ENCODE measurements around the gene SLC23A3.
A peak's percentile ranks its signal among the peaks of the same experiment; 100 is the strongest.

Gene SLC23A3

DNA sequence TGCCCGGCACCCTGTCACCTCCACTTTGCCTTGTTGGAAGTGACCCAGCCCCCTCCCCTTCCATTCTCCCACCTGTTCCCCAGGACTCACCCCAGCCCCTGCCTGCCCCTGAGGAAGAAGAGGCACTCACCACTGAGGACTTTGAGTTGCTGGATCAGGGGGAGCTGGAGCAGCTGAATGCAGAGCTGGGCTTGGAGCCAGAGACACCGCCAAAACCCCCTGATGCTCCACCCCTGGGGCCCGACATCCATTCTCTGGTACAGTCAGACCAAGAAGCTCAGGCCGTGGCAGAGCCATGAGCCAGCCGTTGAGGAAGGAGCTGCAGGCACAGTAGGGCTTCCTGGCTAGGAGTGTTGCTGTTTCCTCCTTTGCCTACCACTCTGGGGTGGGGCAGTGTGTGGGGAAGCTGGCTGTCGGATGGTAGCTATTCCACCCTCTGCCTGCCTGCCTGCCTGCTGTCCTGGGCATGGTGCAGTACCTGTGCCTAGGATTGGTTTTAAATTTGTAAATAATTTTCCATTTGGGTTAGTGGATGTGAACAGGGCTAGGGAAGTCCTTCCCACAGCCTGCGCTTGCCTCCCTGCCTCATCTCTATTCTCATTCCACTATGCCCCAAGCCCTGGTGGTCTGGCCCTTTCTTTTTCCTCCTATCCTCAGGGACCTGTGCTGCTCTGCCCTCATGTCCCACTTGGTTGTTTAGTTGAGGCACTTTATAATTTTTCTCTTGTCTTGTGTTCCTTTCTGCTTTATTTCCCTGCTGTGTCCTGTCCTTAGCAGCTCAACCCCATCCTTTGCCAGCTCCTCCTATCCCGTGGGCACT is 12.7 kb upstream of the SLC23A3 start:
- DNase-seq (ENCODE audit: extremely low spot score) = no peak
- no peak for TF ChIP-seq HDGF (IDR thresholded peaks at IDR 0.05; ENCODE audit: borderline replicate concordance)
- TF ChIP-seq FOXA1 (IDR thresholded peaks at IDR 0.05) = no peak
- TF ChIP-seq LEF1 (IDR thresholded peaks at IDR 0.05; ENCODE audit: borderline replicate concordance) = no peak
- no peak for TF ChIP-seq ARNT (IDR thresholded peaks at IDR 0.05)
- CTCF ChIA-PET = no interaction called here
- POLR2A ChIA-PET = no interaction called here

DNA sequence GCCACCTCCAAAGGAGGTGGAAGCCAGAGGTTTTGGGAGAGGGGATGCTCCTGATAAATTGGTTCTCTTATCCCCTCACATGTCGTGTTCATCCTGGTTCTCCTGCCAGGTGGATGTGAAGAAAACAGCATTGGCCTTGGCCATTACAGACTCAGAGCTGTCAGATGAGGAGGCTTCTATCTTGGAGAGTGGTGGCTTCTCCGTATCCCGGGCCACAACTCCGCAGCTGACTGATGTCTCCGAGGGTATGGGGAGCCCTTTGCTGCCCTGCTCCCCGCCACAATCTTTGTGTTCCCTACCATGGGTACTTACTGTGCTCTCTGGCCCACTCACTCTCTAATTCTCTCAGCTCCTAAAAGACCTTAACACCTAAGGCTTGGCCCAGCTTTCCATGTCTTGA is 11.7 kb upstream of the SLC23A3 start:
- DNase-seq (ENCODE audit: extremely low spot score) = no peak
- POLR2A ChIA-PET = no interaction called here
- TF ChIP-seq NFRKB (IDR thresholded peaks at IDR 0.05) (no peak), SP1 (IDR thresholded peaks at IDR 0.05) (no peak), TARDBP (IDR thresholded peaks at IDR 0.05) (no peak), L3MBTL2 (conservative IDR thresholded peaks at IDR 0.05) (no peak), FOXM1 (IDR thresholded peaks at IDR 0.05; ENCODE audit: borderline replicate concordance) (no peak), ELF4 (IDR thresholded peaks at IDR 0.05) (no peak), HDGF (IDR thresholded peaks at IDR 0.05; ENCODE audit: borderline replicate concordance) (no peak), ZNF384 (IDR thresholded peaks at IDR 0.05) (no peak), BHLHE40 (IDR thresholded peaks at IDR 0.05; ENCODE audit: borderline replicate concordance) (no peak), ARNT (IDR thresholded peaks at IDR 0.05) (no peak), FOXA1 (IDR thresholded peaks at IDR 0.05) (no peak), CTBP1 (IDR thresholded peaks at IDR 0.05; ENCODE audit: borderline replicate concordance) (no peak), LEF1 (IDR thresholded peaks at IDR 0.05; ENCODE audit: borderline replicate concordance) (no peak), FOXK2 (IDR thresholded peaks at IDR 0.05) (no peak), SUZ12 (IDR thresholded peaks at IDR 0.05) (no peak)
- TF ChIP-seq, protein P1, sequence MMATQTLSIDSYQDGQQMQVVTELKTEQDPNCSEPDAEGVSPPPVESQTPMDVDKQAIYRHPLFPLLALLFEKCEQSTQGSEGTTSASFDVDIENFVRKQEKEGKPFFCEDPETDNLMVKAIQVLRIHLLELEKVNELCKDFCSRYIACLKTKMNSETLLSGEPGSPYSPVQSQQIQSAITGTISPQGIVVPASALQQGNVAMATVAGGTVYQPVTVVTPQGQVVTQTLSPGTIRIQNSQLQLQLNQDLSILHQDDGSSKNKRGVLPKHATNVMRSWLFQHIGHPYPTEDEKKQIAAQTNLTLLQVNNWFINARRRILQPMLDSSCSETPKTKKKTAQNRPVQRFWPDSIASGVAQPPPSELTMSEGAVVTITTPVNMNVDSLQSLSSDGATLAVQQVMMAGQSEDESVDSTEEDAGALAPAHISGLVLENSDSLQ (IDR thresholded peaks at IDR 0.05) = no peak
- CTCF ChIA-PET = no interaction called here

DNA sequence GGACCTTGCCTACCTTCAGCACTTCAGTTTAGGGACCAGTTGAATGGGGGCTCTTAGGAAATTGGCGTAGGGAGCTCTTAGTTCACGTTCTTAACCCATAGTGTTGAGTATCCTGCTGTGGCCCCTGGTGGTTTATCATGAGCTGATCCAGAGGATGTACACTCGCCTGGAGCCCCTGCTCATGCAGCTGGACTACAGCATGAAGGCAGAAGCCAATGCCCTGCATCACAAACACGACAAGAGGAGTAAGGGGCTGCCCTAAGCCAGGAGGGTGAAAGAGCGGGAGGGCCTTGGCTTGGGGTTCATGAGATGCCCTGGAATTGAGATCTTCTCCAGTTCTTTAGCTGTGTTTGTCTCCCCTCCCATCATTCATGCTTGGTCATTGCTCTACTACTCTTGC is 11.1 kb upstream of the SLC23A3 start:
- CTCF ChIA-PET = interaction anchor here (0.9 kb wide), 1 partner anchor 114 kb away, joined by 3 read pairs; no protein-coding TSS in a partner anchor
- POLR2A ChIA-PET = no interaction called here
- DNase-seq (ENCODE audit: extremely low spot score) = no peak
- TF ChIP-seq ARNT (IDR thresholded peaks at IDR 0.05) = no peak
- no peak for TF ChIP-seq FOXM1 (IDR thresholded peaks at IDR 0.05; ENCODE audit: borderline replicate concordance)
- TF ChIP-seq FOXK2 (IDR thresholded peaks at IDR 0.05) = no peak
- no peak for TF ChIP-seq SP1 (IDR thresholded peaks at IDR 0.05)
- no peak for TF ChIP-seq BHLHE40 (IDR thresholded peaks at IDR 0.05; ENCODE audit: borderline replicate concordance)
- TF ChIP-seq LEF1 (IDR thresholded peaks at IDR 0.05; ENCODE audit: borderline replicate concordance) = no peak
- no peak for TF ChIP-seq ZNF384 (IDR thresholded peaks at IDR 0.05)
- no peak for TF ChIP-seq CTBP1 (IDR thresholded peaks at IDR 0.05; ENCODE audit: borderline replicate concordance)
- TF ChIP-seq TARDBP (IDR thresholded peaks at IDR 0.05) = no peak
- TF ChIP-seq FOXA1 (IDR thresholded peaks at IDR 0.05) = no peak
- TF ChIP-seq NFRKB (IDR thresholded peaks at IDR 0.05) = no peak
- TF ChIP-seq, protein P1 (IDR thresholded peaks at IDR 0.05) = no peak

DNA sequence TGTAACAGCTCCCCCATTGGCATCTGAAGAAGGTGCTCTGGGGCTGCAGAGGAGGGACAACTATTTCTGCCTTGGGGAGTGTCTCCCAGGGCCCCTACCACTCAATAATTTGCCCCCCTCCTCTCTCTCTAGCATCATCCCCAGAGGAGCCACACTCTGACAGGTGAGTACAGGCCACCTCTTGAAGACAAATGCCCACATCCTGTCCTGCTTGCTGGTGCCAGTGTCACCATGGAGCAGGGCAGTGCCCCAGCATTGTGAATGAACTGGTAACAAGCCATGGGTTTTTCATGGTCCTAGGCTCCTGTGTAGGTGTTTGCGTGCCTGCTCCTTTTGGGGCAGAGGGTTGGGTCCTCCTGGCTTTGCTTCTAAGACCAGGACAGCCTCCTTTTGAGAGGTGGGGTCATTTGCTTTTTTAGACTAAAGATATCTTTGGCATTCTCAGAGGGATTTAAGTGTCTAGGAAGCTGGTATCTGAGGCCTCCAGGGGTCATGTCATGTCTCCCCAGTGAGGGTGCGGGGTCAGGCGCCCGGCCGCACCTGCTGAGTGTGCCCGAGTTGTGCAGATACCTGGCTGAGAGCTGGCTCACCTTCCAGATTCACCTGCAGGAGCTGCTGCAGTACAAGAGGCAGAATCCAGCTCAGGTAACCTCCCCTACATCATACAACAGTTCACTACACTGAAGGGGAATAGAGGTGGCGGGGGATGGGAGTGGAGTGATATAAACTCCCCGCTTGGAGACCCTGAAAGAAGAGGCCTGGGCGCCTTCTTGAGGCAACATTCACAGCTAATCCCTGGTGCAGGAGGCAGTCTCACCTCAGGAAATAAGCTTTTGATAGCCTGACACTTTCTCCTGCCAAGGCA is 10.0 kb upstream of the SLC23A3 start:
- ChIA-PET CTCF (interaction anchor here (0.9 kb wide), 1 partner anchor 115 kb away, joined by 3 read pairs; no protein-coding TSS in a partner anchor), POLR2A (no interaction called here)
- no peak for DNase-seq (ENCODE audit: extremely low spot score)
- TF ChIP-seq FOXA1 (IDR thresholded peaks at IDR 0.05) (no peak), FOXM1 (IDR thresholded peaks at IDR 0.05; ENCODE audit: borderline replicate concordance) (no peak), TARDBP (IDR thresholded peaks at IDR 0.05) (no peak), LEF1 (IDR thresholded peaks at IDR 0.05; ENCODE audit: borderline replicate concordance) (no peak), FOXK2 (IDR thresholded peaks at IDR 0.05) (no peak), SUZ12 (IDR thresholded peaks at IDR 0.05) (no peak), L3MBTL2 (conservative IDR thresholded peaks at IDR 0.05) (no peak)

- TF ChIP-seq ZNF384 (IDR thresholded peaks at IDR 0.05) (no peak), FOXK2 (IDR thresholded peaks at IDR 0.05) (no peak), TARDBP (IDR thresholded peaks at IDR 0.05) (no peak), NFRKB (IDR thresholded peaks at IDR 0.05) (no peak), LEF1 (IDR thresholded peaks at IDR 0.05; ENCODE audit: borderline replicate concordance) (no peak), SUZ12 (IDR thresholded peaks at IDR 0.05) (no peak), ELF4 (IDR thresholded peaks at IDR 0.05) (no peak), ARNT (IDR thresholded peaks at IDR 0.05) (no peak), CTBP1 (IDR thresholded peaks at IDR 0.05; ENCODE audit: borderline replicate concordance) (no peak), FOXM1 (IDR thresholded peaks at IDR 0.05; ENCODE audit: borderline replicate concordance) (no peak), HDGF (IDR thresholded peaks at IDR 0.05; ENCODE audit: borderline replicate concordance) (no peak)
- TF ChIP-seq, protein P1 (IDR thresholded peaks at IDR 0.05) = no peak
- CTCF ChIA-PET = no interaction called here
- peak; percentile 48 for DNase-seq (ENCODE audit: extremely low spot score)
- POLR2A ChIA-PET = no interaction called here
Observed at GRCh38 chr2:219178377-219179175, 8.7 kb upstream of the SLC23A3 start.

All from HEK293T (cell line).